Endothelial cell of hepatic sinusoid (primary cell): ENCODE data around the gene ADGRD1.

Source experiments
- in situ Hi-C: cut with HindIII; loops from 2 replicates; pipeline ENCODE4 v1.10.0; 2017; ENCODE audit warnings: low sequenced_read_pairs

Gene ADGRD1

DNA sequence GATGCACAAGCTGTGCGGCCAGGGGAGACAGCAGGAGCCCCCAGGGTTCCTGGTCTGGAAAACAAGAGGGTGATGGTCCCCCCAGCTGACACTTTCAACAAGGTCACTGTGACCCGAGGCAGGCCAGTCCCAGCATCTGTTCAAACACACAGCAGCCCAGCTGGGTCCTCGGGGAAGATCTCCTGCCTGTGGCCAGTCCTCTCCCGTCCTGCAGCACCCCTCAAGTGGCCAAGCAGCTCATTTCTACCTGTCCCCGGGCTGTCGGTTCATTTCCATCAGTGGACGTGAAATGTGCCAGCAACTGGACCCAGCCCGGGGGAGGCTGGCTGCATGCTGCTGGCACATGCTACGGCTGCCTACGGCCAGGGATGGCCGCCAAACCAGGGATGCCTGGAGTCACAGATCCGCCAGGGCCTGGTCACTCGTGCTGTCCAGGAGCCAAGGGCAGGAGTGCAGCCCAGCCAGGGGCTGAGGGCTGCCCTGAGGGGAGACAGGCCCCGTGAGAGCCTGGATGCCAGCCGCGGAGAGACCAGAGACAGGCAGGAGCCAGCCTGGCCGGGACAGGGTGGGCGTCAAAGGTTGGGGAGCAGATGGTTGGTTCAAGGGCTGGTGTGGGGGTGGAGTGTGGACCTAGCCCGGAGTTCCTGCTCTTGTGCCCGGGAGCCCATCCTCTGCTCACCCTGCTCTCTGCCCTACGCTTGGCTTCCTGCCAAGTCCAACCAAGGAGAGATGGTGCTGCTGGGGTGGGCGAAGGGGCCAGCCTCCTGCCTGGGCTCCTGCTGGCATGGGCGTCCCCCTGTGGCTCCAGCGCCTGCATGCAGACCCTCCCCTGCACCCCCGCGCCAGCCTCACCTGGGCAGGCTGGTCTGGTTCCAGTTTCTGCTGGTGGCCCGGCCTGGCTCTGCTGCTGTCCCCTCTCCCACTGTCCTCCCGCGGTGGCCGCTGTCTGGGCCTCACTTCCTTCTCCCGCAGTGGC lies 143.8 kb downstream of the ADGRD1 start:
- in situ Hi-C loops = no loop called here

GRCh38 chr12:131098178-131098981 lies 144.7 kb downstream of the ADGRD1 start:
- in situ Hi-C loops = no loop called here

GRCh38 chr12:131100031-131100674 lies 146.4 kb downstream of the ADGRD1 start:
- in situ Hi-C loops = no loop called here

DNA sequence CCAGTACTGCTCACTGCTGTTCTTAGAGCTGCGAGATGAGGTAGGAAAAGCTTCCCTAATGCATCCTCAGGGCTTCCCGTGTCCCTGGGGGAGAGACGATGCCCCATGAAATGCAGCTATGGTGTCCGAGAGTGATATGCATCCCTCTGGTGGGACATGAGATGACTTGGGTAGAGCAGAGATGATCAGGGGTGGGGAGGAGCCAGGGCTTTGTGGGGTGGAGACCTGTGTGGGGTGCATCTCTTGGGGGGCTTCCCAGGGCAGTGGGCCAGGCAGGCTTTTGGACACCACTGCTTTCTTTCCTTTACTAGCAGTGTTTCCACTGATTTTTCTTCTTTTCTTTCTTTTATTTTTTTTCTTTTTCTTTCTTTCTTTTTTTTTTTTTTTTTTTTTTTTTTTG lies 147.3 kb downstream of the ADGRD1 start:
- in situ Hi-C loops = no loop called here

GRCh38 chr12:131101703-131102492 lies 148.2 kb downstream of the ADGRD1 start:
- in situ Hi-C loops = no loop called here

DNA sequence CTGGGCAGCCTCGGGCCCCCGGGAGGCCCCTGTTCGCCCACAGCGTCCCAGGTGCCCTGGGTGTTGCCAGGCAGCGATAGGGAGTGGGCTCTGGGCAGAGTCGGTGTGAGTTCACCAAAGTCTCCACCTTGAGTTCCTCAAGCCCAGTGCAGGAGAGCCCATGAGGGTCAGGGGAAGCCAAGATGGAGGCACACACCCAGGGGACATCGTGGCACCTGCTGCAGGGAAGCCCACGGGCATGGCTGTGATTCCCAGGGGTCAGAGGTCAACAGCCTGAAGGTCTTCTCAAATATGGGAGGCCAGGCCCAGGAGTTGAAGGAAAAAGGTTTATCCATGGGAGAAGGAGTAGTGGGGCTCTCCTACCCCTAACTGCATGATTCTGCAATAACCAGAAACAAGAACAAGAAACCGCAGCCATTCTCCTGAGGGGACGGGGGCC lies 148.8 kb downstream of the ADGRD1 start:
- in situ Hi-C loops = no loop called here

- in situ Hi-C loops = no loop called here
These were observed 149.4 kb downstream of the ADGRD1 start for GRCh38 chr12:131102991-131103668.

GRCh38 chr12:131103669-131104462 lies 150.2 kb downstream of the ADGRD1 start:
- in situ Hi-C loops = no loop called here

DNA sequence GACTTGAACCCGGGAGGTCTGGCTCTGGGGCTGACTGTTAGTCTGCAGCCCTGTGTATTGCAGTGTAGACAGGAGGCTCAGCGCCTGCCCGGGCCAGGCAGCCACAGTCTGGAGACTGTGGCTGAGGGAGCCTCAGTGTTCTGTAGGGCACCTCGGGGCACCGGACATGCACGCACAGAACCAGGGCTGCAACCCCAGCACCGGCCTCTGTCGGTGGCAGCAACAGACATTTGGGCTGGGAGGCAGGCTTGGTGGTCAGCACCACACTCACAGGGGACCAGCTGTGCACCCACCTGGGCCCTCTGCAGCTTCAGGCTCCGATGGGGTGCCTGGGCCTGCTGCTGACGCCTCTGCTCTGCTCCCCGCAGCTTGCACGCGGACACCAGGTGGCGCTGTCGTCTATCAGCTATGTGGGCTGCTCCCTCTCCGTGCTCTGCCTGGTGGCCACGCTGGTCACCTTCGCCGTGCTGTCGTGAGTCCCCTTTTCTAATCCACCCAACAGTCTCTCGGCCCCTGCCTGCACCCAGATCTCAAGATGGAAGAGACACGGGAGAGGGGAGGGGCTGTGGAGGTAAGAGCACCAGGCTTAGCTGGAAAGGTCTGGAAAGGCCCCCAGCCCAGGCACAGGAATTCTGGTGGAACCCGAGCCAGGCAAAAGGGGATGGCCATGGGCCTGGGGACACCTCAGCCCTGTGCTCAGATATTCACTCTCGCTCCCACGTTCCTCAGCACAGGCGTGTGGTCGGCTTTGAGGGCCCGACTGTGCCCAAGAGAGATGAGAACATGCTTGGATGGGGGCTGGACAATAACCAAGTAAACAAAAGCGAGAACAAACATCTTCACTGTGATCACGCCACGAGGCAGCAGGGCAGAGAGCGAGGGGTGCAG lies 151.0 kb downstream of the ADGRD1 start:
- in situ Hi-C loops = no loop called here

- in situ Hi-C loops = no loop called here
These were observed 151.6 kb downstream of the ADGRD1 start for GRCh38 chr12:131105351-131105735.

DNA sequence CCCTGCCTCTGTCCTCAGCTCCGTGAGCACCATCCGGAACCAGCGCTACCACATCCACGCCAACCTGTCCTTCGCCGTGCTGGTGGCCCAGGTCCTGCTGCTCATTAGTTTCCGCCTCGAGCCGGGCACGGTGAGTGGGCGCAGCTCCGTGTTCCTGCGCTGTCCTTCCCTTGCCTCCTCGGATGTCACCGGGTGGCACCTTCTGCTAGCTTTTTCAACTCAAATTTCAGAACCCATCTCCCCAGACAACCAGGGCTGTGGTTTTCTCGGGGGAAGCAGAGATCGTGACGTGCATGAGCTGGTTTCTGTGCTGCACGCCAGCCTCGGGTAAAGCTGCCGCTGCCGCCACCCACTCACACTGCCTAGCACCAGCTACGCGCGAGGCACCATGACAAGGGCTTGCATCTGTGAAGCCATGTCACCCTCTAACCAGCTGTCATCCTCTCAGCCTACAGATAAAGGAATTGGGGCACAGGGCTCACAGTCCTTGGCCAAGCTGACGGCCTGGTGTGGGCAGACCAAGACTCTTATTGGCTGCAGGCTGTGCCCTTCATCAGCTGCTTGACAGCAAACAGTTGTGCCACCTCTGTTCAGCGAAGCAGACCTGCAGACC lies 152.1 kb downstream of the ADGRD1 start:
- in situ Hi-C loops = no loop called here

- in situ Hi-C loops = no loop called here
These were observed 152.7 kb downstream of the ADGRD1 start for GRCh38 chr12:131106349-131106941.

GRCh38 chr12:131108177-131108955 lies 154.7 kb downstream of the ADGRD1 start:
- in situ Hi-C loops = no loop called here

DNA sequence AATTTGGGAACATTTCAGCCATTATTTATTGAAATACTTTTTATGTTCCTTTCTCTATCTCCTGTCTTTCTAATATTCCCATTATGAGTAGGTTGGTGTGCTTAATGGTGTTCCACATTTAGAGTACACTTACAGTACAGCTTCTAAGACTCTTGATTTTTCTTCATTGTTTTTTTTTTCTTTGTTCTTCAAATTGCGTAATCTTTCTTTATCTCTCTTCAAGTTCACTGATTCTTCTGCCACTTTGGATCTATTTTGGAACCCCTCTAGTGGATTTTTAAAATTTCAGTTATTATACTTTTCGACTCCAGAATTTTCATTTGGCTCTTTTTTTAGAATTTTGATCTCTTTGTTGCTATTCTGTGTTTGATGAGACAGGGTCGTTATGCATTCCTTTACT lies 157.7 kb downstream of the ADGRD1 start:
- in situ Hi-C loops = no loop called here

- in situ Hi-C loops = no loop called here
These were observed 158.3 kb downstream of the ADGRD1 start for GRCh38 chr12:131112021-131112420.

- in situ Hi-C loops = no loop called here
These were observed 159.1 kb downstream of the ADGRD1 start for GRCh38 chr12:131112700-131113290.
